ENCODE data around the gene OTP. TPM values are rescaled to one million over a fixed set of nuclear protein-coding genes. Genes with fewer than 3 reads are reported as not detected.
A peak's percentile ranks its signal among the peaks of the same experiment; 100 is the strongest.

Gene OTP
- total RNA-seq, 1 donor from 2014 or later, result not detected

DNA sequence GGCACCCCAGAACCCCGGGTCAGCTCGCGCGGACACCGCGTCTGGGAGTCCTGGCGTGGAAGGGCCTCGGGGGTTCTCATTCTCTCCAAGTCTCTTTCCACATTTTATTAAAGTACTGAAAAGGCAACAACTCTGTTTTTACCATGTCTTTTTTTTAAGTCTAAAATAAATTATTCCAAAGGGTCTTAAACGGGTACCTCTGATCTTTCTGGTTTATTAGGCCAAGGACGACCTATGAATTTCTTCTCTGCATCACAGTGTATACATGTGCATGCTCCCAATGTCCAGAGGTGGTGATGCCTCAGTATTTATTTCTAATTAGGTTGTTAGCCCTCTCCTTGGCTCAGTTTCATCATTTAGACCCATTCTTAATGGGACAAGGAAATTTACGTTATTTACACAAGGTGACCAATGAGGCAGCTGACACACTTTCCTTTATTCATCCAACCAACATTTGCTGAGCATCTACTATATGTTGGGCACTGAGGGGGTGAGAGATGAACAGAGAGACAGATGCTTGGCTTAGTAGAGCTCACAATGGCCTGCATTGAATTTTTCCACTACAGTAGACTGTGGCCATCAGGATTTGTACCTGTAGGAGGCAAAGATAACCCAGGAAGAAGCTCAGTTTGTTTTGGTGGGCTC lies 7.6 kb upstream of the OTP start:
- Histone ChIP-seq H3K4me1 (ENCODE audit: control insufficient read depth in 3 of 3, insufficient read depth in 3 of 3, low read length in 3 of 3) (peaks cover 10 to 17% (median 12%) of the 10 kb centered on the region in 3 donors), H3K4me3 (ENCODE audit: low read length in 3 of 3) (no peak overlapping the region), H3K27me3 (ENCODE audit: control insufficient read depth in 3 of 3, insufficient read depth in 3 of 3, low read length in 3 of 3) (peaks cover 54 to 56% (median 54%) of the 10 kb centered on the region in 3 donors), H3K27ac (ENCODE audit: low read depth, low read length) (no peak overlapping the region), H3K9ac (ENCODE audit: low read depth in 1 of 3, low read length in 3 of 3) (no peak overlapping the region), H3K9me3 (ENCODE audit: control insufficient read depth in 3 of 3, low read length in 3 of 3) (no peaks in the 10 kb centered on the region), H3K36me3 (ENCODE audit: control insufficient read depth in 3 of 3, insufficient read depth in 3 of 3, low read length in 3 of 3) (no peaks in the 10 kb centered on the region)

DNA sequence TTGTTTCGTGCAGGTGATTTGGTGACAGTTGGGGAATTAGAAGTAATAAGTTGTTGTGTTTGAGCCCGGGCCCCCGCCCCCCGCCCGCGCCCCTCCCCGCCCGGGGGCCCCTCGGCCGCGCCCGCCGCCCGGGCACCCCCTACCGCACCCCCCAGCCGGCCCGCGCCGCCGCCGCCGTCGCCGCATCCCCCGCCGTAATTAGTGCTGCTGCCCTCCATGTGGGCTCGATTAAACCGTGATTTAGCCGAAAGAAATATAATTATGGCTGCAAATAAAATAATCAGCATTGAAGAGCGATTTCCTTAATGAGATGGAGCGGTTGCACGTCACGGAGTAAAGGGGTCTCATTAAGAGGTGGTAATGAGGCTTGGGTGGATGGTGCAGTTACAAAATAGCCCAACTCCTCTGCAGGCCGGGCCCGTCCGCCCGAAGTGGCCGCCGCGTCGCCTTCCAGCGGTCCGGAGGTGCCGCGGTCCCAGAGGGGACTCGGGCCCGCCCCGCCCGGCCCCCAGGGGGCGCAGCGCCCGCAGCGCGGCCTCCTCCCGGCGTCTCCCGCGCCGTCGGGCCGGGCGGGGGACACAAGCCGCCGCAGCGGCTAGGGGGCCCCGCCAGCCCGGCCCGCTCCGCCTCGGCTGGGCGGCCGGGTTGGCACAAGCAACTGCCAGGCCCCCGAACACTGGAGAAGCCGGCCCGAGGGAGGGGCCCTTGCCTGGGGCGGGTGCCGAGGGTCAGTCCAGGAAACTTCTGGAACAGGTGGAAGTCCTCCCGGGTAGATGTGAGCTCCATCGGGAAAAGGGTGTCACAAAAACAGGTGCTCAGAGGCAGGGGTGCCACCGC lies 6.9 kb upstream of the OTP start:
- Histone ChIP-seq H3K27ac (ENCODE audit: low read depth, low read length) (no peak overlapping the region), H3K9ac (ENCODE audit: low read depth in 1 of 3, low read length in 3 of 3) (no peak overlapping the region), H3K27me3 (ENCODE audit: control insufficient read depth in 3 of 3, insufficient read depth in 3 of 3, low read length in 3 of 3) (peaks cover 57 to 63% (median 59%) of the 10 kb centered on the region in 3 donors), H3K9me3 (ENCODE audit: control insufficient read depth in 3 of 3, low read length in 3 of 3) (no peaks in the 10 kb centered on the region), H3K4me3 (ENCODE audit: low read length in 3 of 3) (peak overlapping the region in 1 of 3 donors; percentile 53), H3K36me3 (ENCODE audit: control insufficient read depth in 3 of 3, insufficient read depth in 3 of 3, low read length in 3 of 3) (no peaks in the 10 kb centered on the region), H3K4me1 (ENCODE audit: control insufficient read depth in 3 of 3, insufficient read depth in 3 of 3, low read length in 3 of 3) (peaks cover 12 to 22% (median 13%) of the 10 kb centered on the region in 3 donors)

DNA sequence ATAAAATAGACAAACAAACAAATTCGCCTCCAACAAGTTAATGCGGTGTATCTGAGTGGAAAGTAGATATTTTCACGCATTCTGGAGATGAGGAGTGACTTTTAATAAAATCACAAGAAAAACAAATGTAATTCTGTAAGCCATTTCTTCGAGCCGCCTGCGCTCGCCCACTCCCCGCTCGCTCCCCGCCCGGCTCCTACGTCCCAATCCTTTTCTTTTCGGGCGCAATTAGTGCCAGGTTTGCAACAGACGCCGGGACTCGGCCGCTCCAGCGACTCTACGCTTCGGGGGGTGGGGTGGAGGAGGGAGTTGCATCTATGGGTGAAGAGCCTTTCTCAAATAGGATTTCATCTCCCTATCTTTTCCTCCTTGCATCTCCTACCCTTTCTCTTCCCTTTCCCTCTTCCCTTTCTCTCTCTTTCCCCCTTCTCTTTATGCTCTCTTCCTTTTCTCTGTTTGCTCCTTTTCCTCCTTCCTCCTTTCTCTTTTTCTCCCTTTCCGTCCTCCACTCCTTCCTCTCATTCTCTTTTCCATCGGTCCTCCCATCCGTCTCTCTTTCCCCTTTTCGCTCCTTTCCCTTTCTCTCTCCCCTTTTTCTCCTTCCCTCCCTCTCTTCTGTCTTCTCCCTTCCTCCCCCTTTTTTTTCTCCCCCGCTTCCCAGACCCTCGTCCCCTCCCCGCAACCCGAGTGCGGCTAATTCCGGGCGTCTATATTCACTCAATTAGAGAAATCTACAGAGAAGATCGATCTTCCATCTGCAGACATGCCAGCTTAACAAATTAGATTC lies 6.1 kb upstream of the OTP start:
- no peak overlapping the region for H3K27ac ChIP-seq (ENCODE audit: low read depth, low read length)
- H3K27me3 ChIP-seq (ENCODE audit: control insufficient read depth in 3 of 3, insufficient read depth in 3 of 3, low read length in 3 of 3), result peaks cover 65 to 71% (median 67%) of the 10 kb centered on the region in 3 donors
- no peak overlapping the region for H3K9ac ChIP-seq (ENCODE audit: low read depth in 1 of 3, low read length in 3 of 3)
- H3K36me3 ChIP-seq (ENCODE audit: control insufficient read depth in 3 of 3, insufficient read depth in 3 of 3, low read length in 3 of 3), result no peaks in the 10 kb centered on the region
- peaks cover 15 to 26% (median 16%) of the 10 kb centered on the region in 3 donors for H3K4me1 ChIP-seq (ENCODE audit: control insufficient read depth in 3 of 3, insufficient read depth in 3 of 3, low read length in 3 of 3)
- H3K9me3 ChIP-seq (ENCODE audit: control insufficient read depth in 3 of 3, low read length in 3 of 3), result no peaks in the 10 kb centered on the region
- H3K4me3 ChIP-seq (ENCODE audit: low read length in 3 of 3), result no peak overlapping the region

DNA sequence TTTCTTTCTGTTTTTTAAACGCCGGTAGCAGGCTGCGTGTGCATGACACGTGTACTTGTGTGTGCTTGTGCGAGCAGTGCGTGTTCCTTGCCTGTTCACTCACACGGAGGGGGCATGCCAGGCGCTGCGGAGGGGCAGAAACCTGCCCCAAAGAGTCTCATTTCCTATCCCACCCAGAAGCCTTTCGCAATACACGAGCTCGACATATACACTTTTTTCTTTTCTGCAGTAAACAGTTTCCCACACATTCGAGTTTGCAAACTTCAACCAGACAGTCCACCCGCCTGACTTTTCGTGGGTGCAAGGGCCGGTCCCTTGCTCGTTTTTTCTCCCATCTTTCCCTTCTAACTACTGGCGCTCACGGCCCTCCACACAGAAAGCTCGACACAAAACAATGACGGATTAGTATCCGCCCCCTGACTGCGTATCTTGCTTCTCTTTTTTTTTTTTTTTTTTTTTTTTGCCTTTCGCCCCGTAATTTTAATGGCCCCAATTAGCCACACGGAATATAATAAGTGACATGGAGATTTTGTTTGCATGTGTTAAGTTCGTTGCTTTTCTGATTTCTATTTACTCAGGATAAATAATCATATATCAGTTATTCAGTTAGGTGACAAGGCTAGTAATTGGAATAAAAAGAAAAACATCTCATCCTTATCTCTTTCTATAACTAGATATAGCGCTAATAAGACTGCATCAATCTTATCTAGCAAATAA lies 5.3 kb upstream of the OTP start:
- no peak overlapping the region for H3K9ac ChIP-seq (ENCODE audit: low read depth in 1 of 3, low read length in 3 of 3)
- peaks cover 71 to 74% (median 74%) of the 10 kb centered on the region in 3 donors for H3K27me3 ChIP-seq (ENCODE audit: control insufficient read depth in 3 of 3, insufficient read depth in 3 of 3, low read length in 3 of 3)
- peaks cover 16 to 30% (median 17%) of the 10 kb centered on the region in 3 donors for H3K4me1 ChIP-seq (ENCODE audit: control insufficient read depth in 3 of 3, insufficient read depth in 3 of 3, low read length in 3 of 3)
- H3K36me3 ChIP-seq (ENCODE audit: control insufficient read depth in 3 of 3, insufficient read depth in 3 of 3, low read length in 3 of 3), result no peaks in the 10 kb centered on the region
- no peaks in the 10 kb centered on the region for H3K9me3 ChIP-seq (ENCODE audit: control insufficient read depth in 3 of 3, low read length in 3 of 3)
- H3K4me3 ChIP-seq (ENCODE audit: low read length in 3 of 3), result no peak overlapping the region
- H3K27ac ChIP-seq (ENCODE audit: low read depth, low read length), result no peak overlapping the region

DNA sequence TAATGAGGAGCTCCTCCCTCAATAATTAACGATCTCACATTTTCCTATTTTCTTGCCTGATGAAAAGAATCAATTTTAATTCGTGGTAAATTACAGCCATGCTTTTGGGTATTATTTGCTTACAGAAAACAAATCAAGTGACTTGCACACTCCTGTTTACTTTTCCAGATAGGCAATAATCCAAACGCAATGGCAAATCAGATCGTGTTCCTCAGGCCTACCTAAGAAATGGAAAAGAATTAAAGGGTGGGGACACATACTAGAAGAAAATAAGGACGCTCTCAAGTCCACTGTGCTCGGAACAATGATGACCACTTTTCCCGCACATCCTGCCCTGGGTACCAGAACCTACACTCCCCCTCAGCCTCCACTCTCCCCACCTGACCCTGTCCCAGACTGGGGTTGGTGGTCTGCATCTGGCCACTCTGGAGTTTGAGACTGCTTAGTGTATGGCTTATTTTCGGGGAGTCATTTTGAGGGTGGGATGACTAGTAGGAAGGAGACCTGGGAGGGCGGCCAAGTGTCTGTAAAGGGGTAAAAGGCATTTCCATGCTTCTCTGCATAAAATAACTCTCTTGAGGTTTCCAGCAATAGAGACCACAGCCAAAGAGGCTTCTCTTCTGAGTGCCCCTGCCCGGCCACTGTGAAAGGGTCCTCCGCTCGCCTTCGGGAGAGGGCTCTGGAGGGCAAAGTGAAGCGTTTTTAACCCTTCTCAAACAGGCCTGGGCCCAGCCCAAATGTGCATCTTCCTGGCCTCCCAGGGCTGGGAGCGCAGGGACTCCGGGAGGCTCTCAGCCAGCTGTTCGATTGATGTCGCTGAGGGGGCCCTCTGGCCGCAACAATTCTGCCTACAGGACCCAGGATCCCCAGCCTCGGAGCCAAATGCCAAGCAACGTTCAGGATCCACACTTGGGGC lies 4.5 kb upstream of the OTP start:
- Histone ChIP-seq H3K27me3 (ENCODE audit: control insufficient read depth in 3 of 3, insufficient read depth in 3 of 3, low read length in 3 of 3) (peaks cover 74 to 83% (median 77%) of the 10 kb centered on the region in 3 donors), H3K4me1 (ENCODE audit: control insufficient read depth in 3 of 3, insufficient read depth in 3 of 3, low read length in 3 of 3) (peaks cover 16 to 34% (median 21%) of the 10 kb centered on the region in 3 donors), H3K9ac (ENCODE audit: low read depth in 1 of 3, low read length in 3 of 3) (no peak overlapping the region), H3K36me3 (ENCODE audit: control insufficient read depth in 3 of 3, insufficient read depth in 3 of 3, low read length in 3 of 3) (no peaks in the 10 kb centered on the region), H3K9me3 (ENCODE audit: control insufficient read depth in 3 of 3, low read length in 3 of 3) (no peaks in the 10 kb centered on the region), H3K4me3 (ENCODE audit: low read length in 3 of 3) (no peak overlapping the region), H3K27ac (ENCODE audit: low read depth, low read length) (no peak overlapping the region)

DNA sequence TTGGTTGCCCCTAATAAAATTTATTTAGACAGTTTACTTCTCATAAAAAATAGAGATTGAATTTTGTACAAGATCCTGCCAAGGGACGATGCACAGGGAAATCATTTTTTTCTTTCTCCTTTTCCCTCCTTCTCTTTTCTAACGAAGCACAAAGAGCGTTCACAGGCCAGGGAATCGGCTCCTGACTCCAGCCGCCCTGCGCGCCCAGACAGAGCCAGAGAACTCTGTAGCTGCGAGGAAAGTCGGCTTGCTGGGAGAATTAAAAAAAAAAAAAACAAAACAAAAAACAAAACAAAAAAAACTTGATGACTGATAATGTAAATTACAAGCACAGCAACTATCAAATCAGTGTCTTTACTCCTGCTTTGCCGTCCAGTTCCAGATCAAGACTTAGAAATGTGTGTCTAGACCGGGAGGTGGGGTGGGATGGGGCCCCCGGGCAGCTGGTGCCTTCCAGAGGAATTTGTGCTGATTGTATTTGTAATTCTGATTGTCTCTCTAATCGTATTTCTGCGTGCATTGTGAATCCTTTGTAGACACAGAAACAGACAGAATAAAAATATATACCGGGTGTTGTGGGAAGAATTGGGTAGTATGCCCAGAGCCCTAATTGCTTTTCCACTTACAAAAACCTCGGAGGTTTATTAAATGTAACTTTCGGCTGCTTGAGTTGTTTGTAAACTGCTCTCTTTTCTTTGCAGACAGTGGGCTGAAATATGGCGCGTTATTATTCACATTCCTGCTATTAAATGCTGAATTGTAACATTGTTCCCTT lies 3.6 kb upstream of the OTP start:
- H3K9me3 ChIP-seq (ENCODE audit: control insufficient read depth in 3 of 3, low read length in 3 of 3), result no peaks in the 10 kb centered on the region
- H3K36me3 ChIP-seq (ENCODE audit: control insufficient read depth in 3 of 3, insufficient read depth in 3 of 3, low read length in 3 of 3), result no peaks in the 10 kb centered on the region
- H3K27me3 ChIP-seq (ENCODE audit: control insufficient read depth in 3 of 3, insufficient read depth in 3 of 3, low read length in 3 of 3), result peaks cover 80 to 87% (median 86%) of the 10 kb centered on the region in 3 donors
- H3K4me1 ChIP-seq (ENCODE audit: control insufficient read depth in 3 of 3, insufficient read depth in 3 of 3, low read length in 3 of 3), result peaks cover 20 to 41% (median 21%) of the 10 kb centered on the region in 3 donors
- H3K4me3 ChIP-seq (ENCODE audit: low read length in 3 of 3), result no peak overlapping the region
- no peak overlapping the region for H3K9ac ChIP-seq (ENCODE audit: low read depth in 1 of 3, low read length in 3 of 3)
- no peak overlapping the region for H3K27ac ChIP-seq (ENCODE audit: low read depth, low read length)

DNA sequence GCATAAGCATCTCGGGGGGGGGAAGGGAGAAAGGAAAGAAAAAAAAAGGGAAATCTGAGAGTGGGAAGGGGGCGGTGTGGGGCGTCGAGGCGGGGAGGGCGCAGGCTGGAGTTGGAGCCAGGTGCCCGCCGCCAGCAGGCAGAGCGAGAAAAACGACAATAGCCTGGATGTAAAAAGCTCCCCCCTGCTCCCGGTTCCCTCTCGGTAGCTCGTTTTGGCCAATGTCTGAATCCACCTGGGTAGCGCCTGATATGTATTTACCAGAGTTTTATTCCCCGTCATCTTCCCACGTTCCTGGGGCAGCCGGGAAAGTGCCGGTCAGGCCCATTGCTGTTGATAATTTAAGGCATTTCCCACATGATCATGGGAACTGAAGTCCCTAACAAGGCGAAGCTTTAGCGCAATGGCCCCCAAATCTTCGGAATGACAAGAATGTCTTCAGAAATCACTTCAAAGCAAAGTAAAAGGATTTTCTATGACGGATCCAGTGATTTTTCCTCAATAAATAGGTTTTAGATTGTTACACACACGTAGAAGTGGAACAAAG lies 3.0 kb upstream of the OTP start:
- no peak overlapping the region for H3K9ac ChIP-seq (ENCODE audit: low read depth in 1 of 3, low read length in 3 of 3)
- H3K4me3 ChIP-seq (ENCODE audit: low read length in 3 of 3), result no peak overlapping the region
- H3K27me3 ChIP-seq (ENCODE audit: control insufficient read depth in 3 of 3, insufficient read depth in 3 of 3, low read length in 3 of 3), result peaks cover 87 to 92% (median 92%) of the 10 kb centered on the region in 3 donors
- H3K4me1 ChIP-seq (ENCODE audit: control insufficient read depth in 3 of 3, insufficient read depth in 3 of 3, low read length in 3 of 3), result peaks cover 20 to 46% (median 25%) of the 10 kb centered on the region in 3 donors
- no peaks in the 10 kb centered on the region for H3K9me3 ChIP-seq (ENCODE audit: control insufficient read depth in 3 of 3, low read length in 3 of 3)
- no peaks in the 10 kb centered on the region for H3K36me3 ChIP-seq (ENCODE audit: control insufficient read depth in 3 of 3, insufficient read depth in 3 of 3, low read length in 3 of 3)
- H3K27ac ChIP-seq (ENCODE audit: low read depth, low read length), result no peak overlapping the region

DNA sequence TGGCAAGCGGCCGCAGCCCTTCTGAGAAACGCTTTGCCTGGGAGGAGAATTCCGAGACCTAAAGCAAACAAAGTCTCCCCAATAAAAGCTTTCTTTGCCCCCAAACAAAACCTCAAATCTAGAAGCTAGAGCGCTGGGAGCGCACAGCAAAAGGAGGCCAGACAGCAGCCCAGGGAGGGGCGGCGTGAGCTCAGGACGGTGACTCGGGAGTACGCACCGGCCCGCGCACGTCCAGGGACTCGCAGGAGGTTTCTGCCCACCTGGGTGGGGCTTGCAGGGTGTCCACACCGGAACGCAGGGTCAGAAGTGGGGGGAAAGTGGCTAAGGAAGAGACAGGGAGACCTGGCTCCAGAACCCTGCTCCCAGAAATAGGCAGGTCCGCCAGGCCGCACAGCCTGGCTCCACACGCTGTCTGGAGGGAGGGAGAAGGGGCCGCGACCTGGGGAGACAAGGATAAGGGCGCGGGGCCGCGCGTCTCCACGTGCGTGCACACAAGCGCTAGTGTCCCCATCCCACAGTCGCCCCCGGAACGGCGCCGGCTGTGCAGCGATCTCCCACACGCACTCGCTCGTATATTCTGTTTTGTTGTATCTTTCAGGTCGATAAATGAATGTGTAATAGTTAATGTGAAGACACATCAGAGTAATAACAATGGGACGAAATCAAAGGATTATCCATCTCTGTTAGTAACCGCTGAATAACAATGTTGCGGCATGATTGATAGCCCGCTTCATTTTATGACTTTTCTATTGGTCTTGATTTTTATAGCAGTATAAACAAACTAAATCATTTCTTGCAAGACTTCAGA lies 2.3 kb upstream of the OTP start:
- Histone ChIP-seq H3K9me3 (ENCODE audit: control insufficient read depth in 3 of 3, low read length in 3 of 3) (no peaks in the 10 kb centered on the region), H3K4me3 (ENCODE audit: low read length in 3 of 3) (peak overlapping the region in 1 of 3 donors; percentile 22), H3K27me3 (ENCODE audit: control insufficient read depth in 3 of 3, insufficient read depth in 3 of 3, low read length in 3 of 3) (peaks cover 92 to 96% (median 93%) of the 10 kb centered on the region in 3 donors), H3K9ac (ENCODE audit: low read depth in 1 of 3, low read length in 3 of 3) (no peak overlapping the region), H3K36me3 (ENCODE audit: control insufficient read depth in 3 of 3, insufficient read depth in 3 of 3, low read length in 3 of 3) (no peaks in the 10 kb centered on the region), H3K4me1 (ENCODE audit: control insufficient read depth in 3 of 3, insufficient read depth in 3 of 3, low read length in 3 of 3) (peaks cover 18 to 50% (median 26%) of the 10 kb centered on the region in 3 donors), H3K27ac (ENCODE audit: low read depth, low read length) (no peak overlapping the region)
